Natural killer cell (primary cell): ENCODE results near the gene CLDN25. TPM values are rescaled to one million over a fixed set of nuclear protein-coding genes. Genes with fewer than 3 reads are reported as not detected.
A peak's percentile ranks its signal among the peaks of the same experiment; 100 is the strongest.
"Not testable (repeated sequence)": the region's sequence is repeated elsewhere in the genome, so short reads cannot be mapped to it uniquely, and the experiment has no call there.

Experiments used
- ATAC-seq, 3 donors: fragments of 150-1000 bp in 2 of 3; fragments of 200-7000 bp in 1 of 3; cut with Tn5 transposase; 1 replicate in 1 of 3; 2 replicates in 2 of 3; pipeline ENCODE4 v1.10.0; 2021; ENCODE audit warnings: mild to moderate bottlenecking in 2 of 3, moderate library complexity in 2 of 3
- DNase-seq, 2 donors: peaks; one replicate each; pipeline versions ENCODE4 v3.0.0 to v3.0.0-alpha.2; 2013 to 2021; ENCODE audit warnings: mixed read lengths in 1 of 2
- H3K27ac ChIP-seq: one replicate; pipeline ENCODE4 v1.5.1; 2013; ENCODE audit warnings: mild to moderate bottlenecking, low read length
- H3K27me3 ChIP-seq: one replicate; pipeline ENCODE4 v1.6.1; 2013; ENCODE audit warnings: low read length; ENCODE audit not compliant: control insufficient read depth, insufficient read depth
- H3K36me3 ChIP-seq: one replicate; pipeline ENCODE4 v1.6.1; 2013; ENCODE audit warnings: low read length; ENCODE audit not compliant: control insufficient read depth, insufficient read depth
- H3K4me1 ChIP-seq: one replicate; pipeline ENCODE4 v1.6.1; 2013; ENCODE audit warnings: low read length; ENCODE audit not compliant: control insufficient read depth, insufficient read depth
- H3K4me3 ChIP-seq: one replicate; pipeline ENCODE4 v1.5.1; 2013; ENCODE audit warnings: low read length
- H3K9me3 ChIP-seq: one replicate; pipeline ENCODE4 v1.6.1; 2013; ENCODE audit warnings: low read length; ENCODE audit not compliant: control insufficient read depth, insufficient read depth
- H3K27ac Mint-ChIP-seq, 2 donors: one replicate each; pipeline ENCODE4 v1.8.0; 2022; ENCODE audit warnings: mild to moderate bottlenecking in 2 of 2, mixed read lengths in 2 of 2, moderate library complexity in 1 of 2
- H3K27me3 Mint-ChIP-seq, 2 donors: one replicate each; pipeline ENCODE4 v1.8.0; 2022; ENCODE audit warnings: low read depth in 2 of 2, mixed read lengths in 2 of 2
- H3K36me3 Mint-ChIP-seq: one replicate; pipeline ENCODE4 v1.8.0; 2022; ENCODE audit warnings: mixed read lengths
- H3K4me1 Mint-ChIP-seq, 2 donors: one replicate each; pipeline ENCODE4 v1.8.0; 2022; ENCODE audit warnings: mixed read lengths in 2 of 2
- H3K4me3 Mint-ChIP-seq: one replicate; pipeline ENCODE4 v1.8.0; 2022; ENCODE audit warnings: mild to moderate bottlenecking, moderate library complexity, mixed read lengths
- H3K9me3 Mint-ChIP-seq, 2 donors: one replicate each; pipeline ENCODE4 v1.8.0; 2022; ENCODE audit warnings: mixed read lengths in 2 of 2
- CTCF ChIP-seq: fragments of 200-600 bp; IDR thresholded peaks from one replicate; pipeline ENCODE4 v1.8.0; 2022; ENCODE audit warnings: antibody characterized with exemption
- WGBS: methylation state at CpG from one replicate; pipeline ENCODE4 v1.1.7; 2013; ENCODE audit warnings: missing lambda C conversion rate; ENCODE audit not compliant: insufficient coverage; 5-methylcytosine and 5-hydroxymethylcytosine counted together
- intact Hi-C: fragments of 100-400 bp; cut with micrococcal nuclease; formaldehyde crosslinking; loops from one replicate; pipeline ENCODE4 v1.14.2; 2022
- total RNA-seq, 4 donors: library from RNA; stranded (reverse); fragments of 120-200 nt in 1 of 4; gene quantifications; one replicate each; pipeline versions ENCODE4 v1.2.3 to v1.2.4, GENCODE V29; 2013 to 2022

CLDN25 gene
- total RNA-seq, 3 donors from 2014 or later (not counting 1 experiment from before 2014, with no cell fraction given) = not detected

GRCh38 chr11:113781682-113782081 lies 2.1 kb downstream of the CLDN25 start:
- Histone ChIP-seq H3K9me3 (no peaks in the 10 kb centered on the region), H3K27ac (no peak overlapping the region), H3K27me3 (no peaks in the 10 kb centered on the region), H3K36me3 (no peaks in the 10 kb centered on the region), H3K4me3 (no peak overlapping the region), H3K4me1 (no peaks in the 10 kb centered on the region)
- DNase-seq (no peak), ATAC-seq (no peak)
- Mint-ChIP-seq H3K36me3 (no peaks in the 10 kb centered on the region), H3K27me3 (peaks cover 28 to 35% of the 10 kb centered on the region in 2 donors), H3K9me3 (no peaks in the 10 kb centered on the region), H3K4me1 (no peaks in the 10 kb centered on the region), H3K27ac (no peak overlapping the region), H3K4me3 (no peak overlapping the region)
- intact Hi-C loops = no loop called here
- 89% methylated on average over 5 of the region's 5 CpGs for whole genome bisulfite sequencing
- TF ChIP-seq CTCF = no peak

GRCh38 chr11:113782134-113782533 lies 2.5 kb downstream of the CLDN25 start:
- Mint-ChIP-seq H3K9me3 (no peaks in the 10 kb centered on the region), H3K27ac (no peak overlapping the region), H3K27me3 (peaks cover 30 to 37% of the 10 kb centered on the region in 2 donors), H3K4me1 (no peaks in the 10 kb centered on the region), H3K4me3 (no peak overlapping the region), H3K36me3 (no peaks in the 10 kb centered on the region)
- no peak overlapping the region for H3K4me3 ChIP-seq
- H3K4me1 ChIP-seq = no peaks in the 10 kb centered on the region
- no peak for TF ChIP-seq CTCF
- intact Hi-C loops = no loop called here
- H3K27me3 ChIP-seq = no peaks in the 10 kb centered on the region
- DNase-seq (no peak), ATAC-seq (no peak)
- no peaks in the 10 kb centered on the region for H3K9me3 ChIP-seq
- 93% methylated on average over 1 of the region's 1 CpG for WGBS
- no peaks in the 10 kb centered on the region for H3K36me3 ChIP-seq
- H3K27ac ChIP-seq = no peak overlapping the region

- H3K27ac ChIP-seq, H3K27ac Mint-ChIP-seq, DNase-seq, H3K4me1 Mint-ChIP-seq, H3K9me3 Mint-ChIP-seq, intact Hi-C loops, H3K36me3 ChIP-seq, H3K9me3 ChIP-seq, ATAC-seq, H3K4me3 ChIP-seq, H3K27me3 ChIP-seq, H3K36me3 Mint-ChIP-seq, H3K27me3 Mint-ChIP-seq, H3K4me1 ChIP-seq: not testable (repeated sequence)
- peak overlapping the region; percentile 40 for H3K4me3 Mint-ChIP-seq
- 83% methylated on average over 22 of the region's 22 CpGs for WGBS
Measured at GRCh38 chr11:113789016-113789415, 9.4 kb downstream of the CLDN25 start.

- Mint-ChIP-seq H3K27ac (no peak overlapping the region), H3K36me3 (no peaks in the 10 kb centered on the region), H3K27me3 (peaks cover 4 to 7% of the 10 kb centered on the region in 2 donors), H3K9me3 (no peaks in the 10 kb centered on the region), H3K4me3 (peak overlapping the region; percentile 17), H3K4me1 (no peaks in the 10 kb centered on the region)
- H3K36me3 ChIP-seq = no peaks in the 10 kb centered on the region
- no peaks in the 10 kb centered on the region for H3K27me3 ChIP-seq
- WGBS = 83% methylated on average over 35 of the region's 35 CpGs
- TF ChIP-seq CTCF = no peak
- no peaks in the 10 kb centered on the region for H3K4me1 ChIP-seq
- no peak overlapping the region for H3K27ac ChIP-seq
- DNase-seq = no peak
- H3K4me3 ChIP-seq = no peak overlapping the region
- H3K9me3 ChIP-seq = no peaks in the 10 kb centered on the region
- intact Hi-C loops = no loop called here
- no peak for ATAC-seq
Measured at GRCh38 chr11:113789675-113790320, 10.2 kb downstream of the CLDN25 start.
